WTC11 (cell line): Measurements from ENCODE around the gene CEP68. TPM values are rescaled to one million over a fixed set of nuclear protein-coding genes. Genes with fewer than 3 reads are reported as not detected.
A peak's percentile ranks its signal among the peaks of the same experiment; 100 is the strongest.
"Not testable (repeated sequence)": the region's sequence is repeated elsewhere in the genome, so short reads cannot be mapped to it uniquely, and the experiment has no call there.

Experiments used
- ATAC-seq: fragments of 200-7000 bp; cut with Tn5 transposase; 2 replicates; pipeline ENCODE4 v1.10.0; 2021; ENCODE audit warnings: mild to moderate bottlenecking, moderate library complexity
- CTCF ChIA-PET: fragments of 300-600 bp; sonication (Branson Sonifier 250); formaldehyde crosslinking; loops from one replicate; lab custom pipeline; 2021; ENCODE audit warnings: antibody characterized with exemption; lab: Charles Lee
- POLR2A ChIA-PET: fragments of 350-600 bp; sonication (Branson Sonifier 250); formaldehyde crosslinking; loops from one replicate; lab custom pipeline; 2021; ENCODE audit warnings: antibody characterized with exemption; lab: Charles Lee
- DNase-seq: peaks from one replicate; pipeline ENCODE4 v3.0.0; 2021; ENCODE audit warnings: low spot score
- H3K27ac Mint-ChIP-seq: 2 replicates; pipeline ENCODE4 v1.8.0; 2021; ENCODE audit warnings: mixed read lengths
- H3K27me3 Mint-ChIP-seq: 2 replicates; pipeline ENCODE4 v1.8.0; 2021; ENCODE audit warnings: low read depth, mild to moderate bottlenecking, moderate library complexity, mixed read lengths
- H3K36me3 Mint-ChIP-seq: 2 replicates; pipeline ENCODE4 v1.8.0; 2021; ENCODE audit warnings: mixed read lengths
- H3K4me1 Mint-ChIP-seq: 2 replicates; pipeline ENCODE4 v1.8.0; 2022; ENCODE audit warnings: mixed read lengths
- H3K4me3 Mint-ChIP-seq: 2 replicates; pipeline ENCODE4 v1.8.0; 2021; ENCODE audit warnings: mild to moderate bottlenecking, moderate library complexity, mixed read lengths
- H3K9me3 Mint-ChIP-seq: 2 replicates; pipeline ENCODE4 v1.8.0; 2021; ENCODE audit warnings: mixed read lengths
- IRF2 ChIP-seq: sonication (generic); formaldehyde crosslinking; IDR thresholded peaks from 2 replicates; pipeline ENCODE4 v1.8.0; 2022; ENCODE audit warnings: low read depth, missing genetic modification reagents, borderline replicate concordance
- NR3C1 ChIP-seq: sonication (generic); formaldehyde crosslinking; conservative IDR thresholded peaks from 2 replicates; pipeline ENCODE4 v1.8.1; 2023; ENCODE audit warnings: low read depth, mild to moderate bottlenecking, missing genetic modification reagents
- RORB ChIP-seq: fragments of 250-450 bp; sonication (Bioruptor Pico); IDR thresholded peaks from 2 replicates; pipeline ENCODE4 v1.9.0; 2021; ENCODE audit warnings: mild to moderate bottlenecking
- TEAD1 ChIP-seq: sonication (generic); formaldehyde crosslinking; IDR thresholded peaks from 2 replicates; pipeline ENCODE4 v1.8.0; 2022; ENCODE audit warnings: mild to moderate bottlenecking, missing genetic modification reagents
- total RNA-seq: library from RNA; stranded (reverse); gene quantifications from 3 replicates; pipeline ENCODE4 v1.2.3, GENCODE V29; 2021
- TF ChIP-seq, protein P1 (sequence below): sonication (generic); formaldehyde crosslinking; IDR thresholded peaks from 2 replicates; pipeline ENCODE4 v1.8.1; 2023; ENCODE audit warnings: mild to moderate bottlenecking, moderate library complexity, missing genetic modification reagents
- TF ChIP-seq, protein P2 (sequence below): fragments of 250-450 bp; sonication (Bioruptor Pico); IDR thresholded peaks from 2 replicates; pipeline ENCODE4 v1.9.0; 2021; ENCODE audit warnings: mild to moderate bottlenecking
- TF ChIP-seq, protein P3 (sequence below): fragments of 250-450 bp; sonication (Bioruptor Pico); conservative IDR thresholded peaks from 2 replicates; pipeline ENCODE4 v1.9.0; 2021; ENCODE audit warnings: mild to moderate bottlenecking

The CEP68 gene
- total RNA-seq, 1 experiment from 2014 or later, result 16.7 TPM

DNA sequence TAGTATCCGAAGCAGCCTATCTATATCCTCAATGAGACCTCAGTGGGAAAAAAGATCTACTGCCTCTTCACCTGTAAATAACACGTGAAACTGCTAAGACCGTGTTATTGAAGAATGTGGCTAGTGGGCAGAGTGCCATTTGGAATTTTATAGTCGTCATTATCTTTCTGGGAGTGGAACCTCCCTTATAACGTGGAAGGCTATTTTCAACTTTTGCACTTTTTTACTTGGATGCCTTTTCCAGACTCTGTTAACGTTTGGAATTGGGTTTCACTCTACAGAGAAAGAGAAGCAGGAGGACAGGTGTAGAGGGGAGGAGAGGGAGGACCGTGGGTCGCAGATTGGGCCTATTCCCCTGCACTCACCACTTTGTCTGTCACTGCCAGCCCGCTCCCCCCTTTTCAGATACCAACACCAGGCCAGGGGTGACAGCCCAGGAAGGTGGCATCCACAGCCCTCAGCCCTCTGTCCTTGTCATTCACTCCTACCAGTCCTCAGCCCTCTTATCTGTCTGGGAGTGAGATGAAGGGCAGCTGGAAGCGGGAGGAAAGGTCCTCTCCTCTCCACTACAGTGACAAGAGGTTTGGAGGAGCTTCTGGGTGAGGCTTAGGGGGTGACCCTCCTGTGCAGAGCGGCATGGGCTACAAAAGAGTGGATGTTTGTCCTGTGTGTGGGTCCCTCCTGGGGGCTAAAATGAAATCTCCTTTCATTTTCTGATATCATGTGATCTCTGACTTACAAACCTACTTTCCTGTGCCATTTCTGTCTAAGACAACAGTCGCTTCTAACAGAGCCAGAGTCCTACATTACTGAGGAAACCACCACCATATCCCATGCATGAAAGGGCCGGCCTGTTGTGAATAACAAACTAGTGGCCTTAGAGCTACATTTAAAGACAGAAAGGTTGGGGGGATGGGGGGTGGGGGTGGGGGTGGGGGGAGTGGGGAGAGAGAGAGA is 23.9 kb upstream of the CEP68 start:
- POLR2A ChIA-PET, result interaction anchor here (1.6 kb wide), 1 partner anchor 24 kb away, joined by 4 read pairs; the partner anchor contains the start of gene CEP68
- Mint-ChIP-seq H3K4me3 (peak overlapping the region; percentile 30), H3K4me1 (peaks cover 39% of the 10 kb centered on the region)
- no peak for ATAC-seq
- CTCF ChIA-PET, result interaction anchor here (0.6 to 3.4 kb wide), 15 partner anchors 8 to 445 kb away, joined by 3 to 39 read pairs (median 4); no protein-coding TSS in a partner anchor
- TF ChIP-seq IRF2 (CRISPR knock-in tag), result no peak
- TF ChIP-seq, protein P1, sequence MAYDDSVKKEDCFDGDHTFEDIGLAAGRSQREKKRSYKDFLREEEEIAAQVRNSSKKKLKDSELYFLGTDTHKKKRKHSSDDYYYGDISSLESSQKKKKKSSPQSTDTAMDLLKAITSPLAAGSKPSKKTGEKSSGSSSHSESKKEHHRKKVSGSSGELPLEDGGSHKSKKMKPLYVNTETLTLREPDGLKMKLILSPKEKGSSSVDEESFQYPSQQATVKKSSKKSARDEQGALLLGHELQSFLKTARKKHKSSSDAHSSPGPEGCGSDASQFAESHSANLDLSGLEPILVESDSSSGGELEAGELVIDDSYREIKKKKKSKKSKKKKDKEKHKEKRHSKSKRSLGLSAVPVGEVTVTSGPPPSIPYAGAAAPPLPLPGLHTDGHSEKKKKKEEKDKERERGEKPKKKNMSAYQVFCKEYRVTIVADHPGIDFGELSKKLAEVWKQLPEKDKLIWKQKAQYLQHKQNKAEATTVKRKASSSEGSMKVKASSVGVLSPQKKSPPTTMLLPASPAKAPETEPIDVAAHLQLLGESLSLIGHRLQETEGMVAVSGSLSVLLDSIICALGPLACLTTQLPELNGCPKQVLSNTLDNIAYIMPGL (CRISPR knock-in tag), result 0 out of 2 replicates have a peak, but pooled peaks have one; percentile 18
- TF ChIP-seq, all 79 proteins: peak for 1
- H3K9me3 Mint-ChIP-seq, result no peaks in the 10 kb centered on the region
- H3K27me3 Mint-ChIP-seq, result no peaks in the 10 kb centered on the region
- H3K36me3 Mint-ChIP-seq, result peaks cover 6% of the 10 kb centered on the region; the same call in 1 of the 2 replicates
- peak overlapping the region; percentile 85 for H3K27ac Mint-ChIP-seq
- DNase-seq, result no peak

DNA sequence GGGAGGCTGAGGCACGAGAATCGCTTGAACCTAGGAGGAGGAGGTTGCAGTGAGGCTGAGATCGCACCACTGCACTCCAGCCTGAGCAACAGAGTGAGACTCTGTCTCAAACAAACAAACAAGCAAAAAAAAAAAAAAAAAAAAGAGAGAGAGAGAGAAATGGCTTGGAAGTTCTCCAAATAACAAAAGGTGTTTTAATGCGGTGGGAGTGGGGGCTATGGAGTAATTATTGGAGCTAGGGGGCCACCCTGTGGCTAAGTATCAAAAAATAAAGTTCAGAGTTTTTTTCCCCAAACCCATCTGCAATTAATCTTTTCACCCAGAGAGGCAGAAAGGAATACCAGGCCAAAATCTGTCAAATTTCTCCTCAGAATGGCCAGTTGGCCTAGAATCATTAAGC is 23.0 kb upstream of the CEP68 start:
- Mint-ChIP-seq H3K4me1 (peaks cover 47% of the 10 kb centered on the region), H3K27me3 (no peaks in the 10 kb centered on the region), H3K27ac (no peak overlapping the region), H3K36me3 (peaks cover 8% of the 10 kb centered on the region), H3K4me3 (no peak overlapping the region), H3K9me3 (no peaks in the 10 kb centered on the region)
- TF ChIP-seq, protein P2, sequence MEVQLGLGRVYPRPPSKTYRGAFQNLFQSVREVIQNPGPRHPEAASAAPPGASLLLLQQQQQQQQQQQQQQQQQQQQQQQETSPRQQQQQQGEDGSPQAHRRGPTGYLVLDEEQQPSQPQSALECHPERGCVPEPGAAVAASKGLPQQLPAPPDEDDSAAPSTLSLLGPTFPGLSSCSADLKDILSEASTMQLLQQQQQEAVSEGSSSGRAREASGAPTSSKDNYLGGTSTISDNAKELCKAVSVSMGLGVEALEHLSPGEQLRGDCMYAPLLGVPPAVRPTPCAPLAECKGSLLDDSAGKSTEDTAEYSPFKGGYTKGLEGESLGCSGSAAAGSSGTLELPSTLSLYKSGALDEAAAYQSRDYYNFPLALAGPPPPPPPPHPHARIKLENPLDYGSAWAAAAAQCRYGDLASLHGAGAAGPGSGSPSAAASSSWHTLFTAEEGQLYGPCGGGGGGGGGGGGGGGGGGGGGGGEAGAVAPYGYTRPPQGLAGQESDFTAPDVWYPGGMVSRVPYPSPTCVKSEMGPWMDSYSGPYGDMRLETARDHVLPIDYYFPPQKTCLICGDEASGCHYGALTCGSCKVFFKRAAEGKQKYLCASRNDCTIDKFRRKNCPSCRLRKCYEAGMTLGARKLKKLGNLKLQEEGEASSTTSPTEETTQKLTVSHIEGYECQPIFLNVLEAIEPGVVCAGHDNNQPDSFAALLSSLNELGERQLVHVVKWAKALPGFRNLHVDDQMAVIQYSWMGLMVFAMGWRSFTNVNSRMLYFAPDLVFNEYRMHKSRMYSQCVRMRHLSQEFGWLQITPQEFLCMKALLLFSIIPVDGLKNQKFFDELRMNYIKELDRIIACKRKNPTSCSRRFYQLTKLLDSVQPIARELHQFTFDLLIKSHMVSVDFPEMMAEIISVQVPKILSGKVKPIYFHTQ, result no peak
- TF ChIP-seq NR3C1 (CRISPR knock-in tag) (no peak), IRF2 (CRISPR knock-in tag) (no peak), RORB (no peak), TEAD1 (CRISPR knock-in tag) (no peak)
- TF ChIP-seq, protein P3, sequence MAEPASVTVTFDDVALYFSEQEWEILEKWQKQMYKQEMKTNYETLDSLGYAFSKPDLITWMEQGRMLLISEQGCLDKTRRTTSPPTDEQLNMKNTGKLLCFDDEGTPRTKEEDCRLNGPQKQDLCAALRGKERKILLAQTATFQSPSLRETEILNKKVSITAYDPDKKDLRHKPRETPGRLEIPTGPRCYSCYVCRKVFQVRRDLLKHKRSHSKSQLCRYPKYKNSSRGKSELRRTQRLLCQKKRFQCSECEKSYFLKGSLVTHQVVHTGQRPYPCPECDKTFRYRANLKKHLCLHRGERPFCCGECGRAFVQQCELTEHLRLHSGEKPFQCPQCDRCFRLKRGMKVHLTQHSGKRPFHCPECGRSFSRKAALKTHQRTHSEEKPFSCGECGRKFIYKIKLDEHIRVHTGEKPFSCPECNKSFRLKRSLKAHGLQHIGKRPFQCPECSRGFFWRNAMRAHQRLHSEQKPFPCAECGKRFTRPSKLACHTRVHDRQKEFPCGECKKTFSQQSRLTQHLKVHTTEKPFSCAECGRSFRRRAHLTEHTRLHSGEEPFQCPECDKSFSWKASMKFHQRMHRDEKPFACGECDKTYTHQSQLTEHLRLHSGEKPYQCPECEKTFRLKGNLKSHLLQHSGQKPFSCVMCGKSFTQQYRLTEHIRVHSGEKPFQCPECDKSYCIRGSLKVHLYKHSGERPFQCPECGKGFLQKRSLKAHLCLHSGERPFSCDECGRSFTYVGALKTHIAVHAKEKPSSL (CRISPR knock-in tag), result no peak
- ChIA-PET POLR2A (interaction anchor here (0.6 kb wide), 2 partner anchors 43 to 189 kb away, joined by 3 read pairs; no protein-coding TSS in a partner anchor), CTCF (interaction anchor here (0.6 to 3.4 kb wide), 6 partner anchors 16 to 115 kb away, joined by 3 to 39 read pairs (median 4); no protein-coding TSS in a partner anchor)
- DNase-seq, result no peak
- no peak for ATAC-seq

DNA sequence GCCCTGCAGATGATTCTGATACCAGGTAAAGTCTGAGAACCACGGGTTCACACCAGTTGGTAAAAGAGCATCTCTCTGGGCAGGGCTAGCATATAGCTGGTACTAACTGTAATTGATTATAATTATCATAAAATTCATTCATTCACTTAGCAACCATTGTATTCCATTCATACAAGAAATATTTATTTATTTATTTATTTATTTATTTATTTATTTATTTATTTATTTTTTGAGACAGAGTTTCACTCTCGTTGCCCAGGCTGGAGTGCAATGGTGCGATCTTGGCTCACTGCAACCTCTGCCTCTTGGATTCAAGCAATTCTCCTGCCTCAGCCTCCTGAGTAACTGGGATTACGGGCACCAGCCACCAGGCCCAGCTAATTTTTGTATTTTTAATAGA is 22.5 kb upstream of the CEP68 start:
- not testable (repeated sequence) for H3K27me3 Mint-ChIP-seq, H3K4me3 Mint-ChIP-seq, H3K9me3 Mint-ChIP-seq, DNase-seq, H3K27ac Mint-ChIP-seq, ATAC-seq
- CTCF ChIA-PET, result interaction anchor here (0.6 to 3.4 kb wide), 4 partner anchors 45 to 115 kb away, joined by 3 to 39 read pairs (median 4); no protein-coding TSS in a partner anchor
- Mint-ChIP-seq H3K4me1 (peaks cover 48% of the 10 kb centered on the region), H3K36me3 (peaks cover 12% of the 10 kb centered on the region)
- POLR2A ChIA-PET, result interaction anchor here (0.6 kb wide), 2 partner anchors 43 to 189 kb away, joined by 3 read pairs; no protein-coding TSS in a partner anchor
